Glomerular visceral epithelial cell (primary cell): ENCODE results near the gene EPHB2.
"Not testable (repeated sequence)": the region's sequence is repeated elsewhere in the genome, so short reads cannot be mapped to it uniquely, and the experiment has no call there.

Experiments used
- DNase-seq: peaks from one replicate; pipeline ENCODE4 v3.0.0-alpha.2; 2016; ENCODE audit errors: extremely low spot score

Gene EPHB2

DNA sequence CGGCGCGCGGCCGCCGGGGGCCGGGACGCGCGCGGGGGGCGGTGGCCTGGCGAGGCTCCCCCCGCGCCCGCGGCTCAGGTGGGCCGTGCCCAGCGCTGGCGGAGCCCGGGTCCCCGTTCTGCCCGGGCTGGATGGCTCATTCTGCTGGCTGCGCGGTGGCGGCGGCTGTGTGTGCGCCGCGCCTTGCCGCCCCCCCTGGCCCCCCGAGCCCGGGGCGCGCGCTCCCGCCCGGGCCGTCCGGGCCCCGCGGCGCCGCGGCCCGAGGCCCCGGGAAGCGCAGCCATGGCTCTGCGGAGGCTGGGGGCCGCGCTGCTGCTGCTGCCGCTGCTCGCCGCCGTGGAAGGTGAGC lies at the start of gene EPHB2:
TSS of gene EPHB2 (plus strand) at position 139 of the 349 bp plus-strand sequence. CDS start at position 283, 144 bp downstream.
- DNase-seq = peak; percentile 62

DNA sequence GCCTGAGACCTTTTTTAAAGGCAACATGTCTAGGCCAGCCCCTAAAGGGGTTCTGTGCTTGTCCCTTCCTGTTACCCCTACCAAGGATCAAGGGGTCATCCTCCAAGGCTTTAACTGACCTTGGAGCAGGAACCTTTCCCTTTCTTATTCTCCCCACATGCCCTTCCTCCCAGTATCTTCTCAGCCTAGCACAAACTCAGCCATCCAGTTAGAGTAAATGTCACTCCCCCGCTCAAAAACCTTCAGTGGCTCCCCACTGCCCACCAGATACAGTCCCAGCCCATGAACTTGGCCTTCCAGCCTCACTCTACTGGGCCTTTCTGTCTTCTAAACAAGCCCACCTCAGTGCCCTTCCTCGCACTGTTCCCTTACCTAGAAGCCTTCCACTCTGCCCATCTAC lies 48.8 kb upstream of the EPHB2 start:
- DNase-seq = no peak

DNA sequence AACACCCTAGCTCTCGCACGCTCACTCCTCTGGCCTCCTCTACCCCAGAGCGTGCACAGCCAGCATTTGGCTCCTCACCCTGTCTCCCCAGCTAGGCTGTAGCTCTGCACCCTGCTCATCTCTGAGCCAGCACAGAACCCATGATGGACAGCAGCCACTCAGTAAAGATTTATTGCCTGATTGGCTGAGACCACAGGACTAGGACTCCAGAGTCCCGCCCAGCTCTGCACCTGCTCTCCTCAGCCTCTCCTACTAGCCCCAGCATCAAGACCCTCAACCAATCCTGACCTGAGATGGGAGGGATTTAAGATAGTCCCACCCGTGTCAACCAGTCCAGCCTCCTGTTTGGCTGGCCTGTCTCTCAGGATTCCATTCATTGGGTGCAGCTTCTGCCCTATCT lies 48.3 kb upstream of the EPHB2 start:
- DNase-seq = peak; percentile 11

DNA sequence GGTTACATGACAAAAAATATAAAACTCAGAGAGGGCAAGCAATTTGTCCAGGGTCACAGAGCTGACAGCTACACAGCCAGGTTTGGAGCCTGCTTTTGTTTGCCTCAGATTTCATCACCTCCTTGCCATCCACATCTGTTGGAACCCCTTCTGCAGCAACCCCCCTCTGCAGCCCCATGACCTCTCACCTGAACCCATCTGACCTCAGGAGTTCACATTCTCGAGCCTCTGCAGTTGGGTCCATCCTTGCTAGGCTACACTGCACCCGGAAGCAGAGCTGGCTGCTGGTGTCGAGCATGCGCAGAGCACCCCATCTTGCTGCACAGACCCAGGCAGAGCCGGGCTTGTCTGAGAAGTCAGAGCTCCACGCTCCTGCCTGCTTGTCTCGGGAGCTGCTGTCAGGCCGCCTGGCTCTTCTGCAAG lies 47.6 kb upstream of the EPHB2 start:
- no peak for DNase-seq

DNA sequence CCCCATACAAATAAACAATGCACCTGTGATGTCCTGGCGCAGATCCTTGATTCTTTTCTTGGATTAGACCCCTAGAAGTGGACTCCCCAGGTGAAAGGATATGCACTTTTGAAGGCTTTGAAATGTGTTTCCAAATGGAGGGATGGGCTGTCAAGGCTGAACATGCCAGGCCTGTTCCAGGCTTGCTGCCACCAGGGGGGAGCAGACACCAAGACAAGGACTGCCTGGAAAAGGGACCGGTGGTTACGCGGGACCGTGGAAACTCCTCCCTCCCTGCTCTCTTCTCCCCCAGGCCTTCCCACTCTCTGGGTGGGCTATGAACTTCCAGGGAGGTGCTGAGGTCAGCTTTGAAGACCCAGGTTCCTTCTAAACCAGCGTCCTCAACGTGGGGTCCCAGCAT lies 44.9 kb upstream of the EPHB2 start:
- DNase-seq = peak; percentile 31

DNA sequence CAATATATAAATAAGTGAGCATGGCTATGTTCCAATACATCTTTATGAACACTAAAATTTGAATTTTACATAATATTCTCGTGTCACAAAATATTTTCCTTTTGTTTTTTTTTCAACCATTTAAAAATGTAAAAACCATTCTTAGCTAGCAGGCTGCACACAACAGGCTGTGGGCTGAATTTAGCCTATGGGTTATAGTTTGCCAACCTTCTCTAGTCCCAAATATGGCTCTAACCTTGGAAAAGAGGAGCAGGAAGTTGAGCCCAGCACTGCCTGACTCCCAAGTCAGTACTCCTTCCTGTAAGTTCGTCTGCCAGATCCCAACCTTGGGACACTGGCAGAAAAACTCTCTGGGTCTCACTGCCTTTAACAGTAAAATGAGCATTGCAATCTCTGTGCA lies 44.2 kb upstream of the EPHB2 start:
- DNase-seq = no peak

DNA sequence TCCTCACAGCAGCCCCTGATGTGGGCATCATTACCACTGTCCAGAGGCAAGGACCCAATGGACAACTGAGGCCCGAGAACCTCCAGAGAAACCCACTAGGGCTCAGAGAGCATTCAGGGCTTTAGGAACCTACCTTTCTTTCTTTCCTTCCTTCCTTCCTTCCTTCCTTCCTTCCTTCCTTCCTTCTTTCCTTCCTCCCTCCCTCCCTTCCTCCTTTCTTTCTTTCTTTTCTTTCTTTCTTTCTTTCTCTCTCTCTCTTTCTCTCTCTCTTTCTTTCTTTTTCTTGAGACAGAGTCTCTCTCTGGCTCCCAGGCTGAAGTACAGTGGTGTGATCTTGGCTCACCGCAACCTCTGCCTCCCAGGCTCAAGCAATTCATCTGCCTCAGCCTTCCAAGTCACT lies 41.8 kb upstream of the EPHB2 start:
- DNase-seq = not testable (repeated sequence)

DNA sequence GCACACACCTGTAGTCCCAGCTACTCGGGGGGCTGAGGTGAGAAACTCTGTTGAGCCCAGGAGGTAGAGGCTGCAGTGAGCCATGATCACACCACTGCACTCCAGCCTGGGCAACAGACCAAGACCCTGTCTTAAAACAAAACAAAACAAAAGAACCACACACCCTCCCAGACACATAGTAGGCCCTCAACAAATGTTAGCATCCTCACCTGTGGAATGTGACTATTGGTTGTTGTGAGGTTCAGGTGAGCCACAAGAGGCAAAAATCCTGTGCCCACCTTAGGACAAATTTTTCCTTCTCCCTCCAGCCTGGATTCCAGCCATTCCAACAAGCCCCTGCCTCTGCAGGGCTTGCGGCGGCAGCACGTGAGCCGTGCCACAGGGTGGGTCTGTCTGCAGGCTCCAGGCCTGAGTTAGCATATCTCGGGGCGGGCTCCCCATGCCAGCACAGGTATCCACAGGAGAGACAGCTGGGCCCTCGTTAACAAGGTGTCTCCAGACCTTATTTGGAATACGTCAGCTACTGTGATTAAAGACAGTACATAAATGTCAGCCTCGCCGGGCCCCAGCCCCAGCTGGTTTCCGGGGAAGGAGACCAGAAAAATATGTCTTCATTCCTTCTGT lies 40.2 kb upstream of the EPHB2 start:
- DNase-seq = no peak

DNA sequence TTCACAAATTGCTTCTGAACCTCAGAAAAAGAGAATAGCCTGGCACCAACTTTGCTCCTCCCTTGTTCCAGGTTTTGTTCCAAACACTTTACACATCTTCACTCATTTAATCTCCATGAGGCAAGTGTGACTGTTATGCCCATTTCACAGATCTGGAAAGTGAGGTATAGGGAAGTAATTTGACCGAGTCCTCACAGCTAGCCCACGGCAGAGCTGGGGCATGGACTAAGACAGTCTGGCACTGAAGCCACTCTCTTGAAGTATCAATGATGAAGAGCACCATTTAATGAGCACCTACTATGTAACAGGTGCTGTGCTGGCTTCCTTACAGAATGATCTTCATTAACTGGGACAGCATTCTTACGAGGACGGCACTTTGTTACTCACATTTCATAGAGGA lies 38.6 kb upstream of the EPHB2 start:
- no peak for DNase-seq

DNA sequence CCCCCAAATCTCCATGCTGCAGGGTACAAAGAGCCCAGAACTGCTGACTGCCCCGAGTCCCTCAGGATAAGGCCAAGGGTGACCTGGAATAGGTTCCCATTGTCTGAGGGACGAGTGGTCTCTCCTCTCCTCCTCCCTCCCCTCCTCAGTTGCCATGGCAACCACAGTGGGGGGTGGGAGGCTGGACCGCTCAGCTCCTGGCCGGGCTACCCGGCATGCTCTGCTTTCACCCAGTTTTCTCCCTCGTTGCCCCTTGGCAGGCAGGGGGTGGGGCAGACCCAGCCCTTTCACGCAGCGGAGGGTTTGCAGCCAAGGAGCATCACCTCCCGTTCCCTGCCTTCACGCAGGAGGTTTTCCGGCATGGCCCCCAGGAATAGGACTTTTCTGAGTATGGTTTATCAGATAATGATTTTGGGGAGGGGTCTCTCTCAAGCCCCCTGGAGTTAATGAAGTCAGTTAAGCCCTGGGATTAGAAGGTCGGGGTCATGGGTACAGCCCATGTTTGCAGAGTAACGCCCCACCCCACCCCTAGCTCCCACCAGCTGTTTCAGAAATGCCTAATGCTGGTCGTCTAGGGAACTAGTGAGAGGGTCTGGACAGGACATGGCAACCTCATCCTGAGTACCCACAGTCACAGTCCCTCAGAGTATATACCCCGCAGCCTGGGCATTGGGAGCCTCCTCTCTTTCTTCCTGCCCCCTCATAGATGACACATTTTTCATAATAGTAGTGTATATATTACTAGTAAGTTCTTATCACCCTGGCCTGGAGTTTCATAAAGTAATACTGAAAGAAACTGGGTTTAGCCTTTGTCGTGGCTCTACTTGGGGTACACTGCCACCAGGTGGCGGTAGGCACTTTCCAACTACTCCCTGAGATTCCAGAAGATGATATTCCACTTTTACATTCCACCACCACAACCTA lies 36.9 kb upstream of the EPHB2 start:
- peak; percentile 57 for DNase-seq

DNA sequence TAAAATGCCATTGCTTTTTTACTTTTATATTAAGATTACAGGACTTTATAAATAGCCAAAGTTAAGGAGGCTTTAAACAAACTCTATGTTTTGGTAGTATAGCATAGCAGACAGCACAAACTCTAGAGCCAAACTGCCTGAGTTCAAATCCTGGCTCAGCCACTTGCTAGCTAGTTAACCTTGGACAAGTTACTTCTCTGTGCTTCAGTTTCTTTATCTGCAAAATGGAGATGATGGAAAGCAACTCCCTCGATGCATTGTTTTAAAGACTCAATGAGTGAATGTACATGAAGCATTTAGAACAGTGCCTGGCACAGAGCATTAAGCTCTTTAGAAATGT lies 36.3 kb upstream of the EPHB2 start:
- DNase-seq = no peak

DNA sequence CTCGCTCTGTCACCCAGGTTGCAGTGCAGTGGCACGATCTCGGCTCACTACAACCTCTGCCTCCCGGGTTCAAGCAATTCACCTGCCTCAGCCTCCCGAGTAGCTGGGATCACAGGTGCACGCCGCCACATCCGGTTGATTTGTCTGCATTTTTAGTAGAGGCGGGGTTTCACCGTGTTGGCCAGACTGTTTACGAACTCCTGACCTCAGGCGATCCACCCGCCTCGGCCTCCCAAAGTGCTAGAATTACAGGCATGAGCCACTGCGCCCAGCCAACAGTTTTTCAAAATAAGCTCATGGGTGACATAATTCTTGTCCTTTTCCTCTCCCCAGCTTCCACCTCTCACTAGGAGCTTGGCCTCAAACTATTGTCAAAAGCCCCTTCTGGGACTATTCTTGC lies 34.5 kb upstream of the EPHB2 start:
- not testable (repeated sequence) for DNase-seq

DNA sequence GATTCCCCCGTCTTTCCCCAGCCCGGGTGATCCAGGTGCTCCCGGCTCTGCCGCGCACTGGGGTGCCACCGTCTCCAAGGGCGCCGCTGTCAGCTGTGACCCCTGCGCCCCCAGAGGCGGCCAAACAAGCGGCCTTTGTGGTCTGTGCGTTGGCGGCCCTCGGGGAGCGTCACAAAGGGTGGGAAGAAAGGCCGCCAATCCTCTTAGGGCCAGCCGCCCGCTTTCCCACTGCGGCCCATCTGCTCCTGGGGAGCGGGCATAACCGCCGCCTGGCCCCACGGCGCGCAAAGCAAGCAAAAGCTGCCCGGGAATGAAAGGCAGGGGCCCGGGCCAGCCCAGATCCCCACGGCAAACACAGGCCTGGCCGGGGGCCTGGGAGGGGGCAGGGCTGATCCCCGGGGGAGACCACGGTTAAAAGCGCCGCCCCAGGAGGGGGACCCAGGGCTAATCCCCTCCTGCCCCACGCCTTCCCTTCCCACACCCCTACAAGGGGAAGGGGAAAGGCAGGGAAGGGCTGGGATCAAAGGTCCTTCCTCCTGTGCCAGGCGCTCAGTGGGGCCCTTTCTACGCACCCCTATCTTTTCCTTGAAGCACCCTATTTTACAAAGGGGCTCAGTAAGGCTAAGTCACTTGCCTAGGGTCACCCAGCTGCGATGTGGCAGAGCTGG lies 33.6 kb upstream of the EPHB2 start:
- DNase-seq = no peak

DNA sequence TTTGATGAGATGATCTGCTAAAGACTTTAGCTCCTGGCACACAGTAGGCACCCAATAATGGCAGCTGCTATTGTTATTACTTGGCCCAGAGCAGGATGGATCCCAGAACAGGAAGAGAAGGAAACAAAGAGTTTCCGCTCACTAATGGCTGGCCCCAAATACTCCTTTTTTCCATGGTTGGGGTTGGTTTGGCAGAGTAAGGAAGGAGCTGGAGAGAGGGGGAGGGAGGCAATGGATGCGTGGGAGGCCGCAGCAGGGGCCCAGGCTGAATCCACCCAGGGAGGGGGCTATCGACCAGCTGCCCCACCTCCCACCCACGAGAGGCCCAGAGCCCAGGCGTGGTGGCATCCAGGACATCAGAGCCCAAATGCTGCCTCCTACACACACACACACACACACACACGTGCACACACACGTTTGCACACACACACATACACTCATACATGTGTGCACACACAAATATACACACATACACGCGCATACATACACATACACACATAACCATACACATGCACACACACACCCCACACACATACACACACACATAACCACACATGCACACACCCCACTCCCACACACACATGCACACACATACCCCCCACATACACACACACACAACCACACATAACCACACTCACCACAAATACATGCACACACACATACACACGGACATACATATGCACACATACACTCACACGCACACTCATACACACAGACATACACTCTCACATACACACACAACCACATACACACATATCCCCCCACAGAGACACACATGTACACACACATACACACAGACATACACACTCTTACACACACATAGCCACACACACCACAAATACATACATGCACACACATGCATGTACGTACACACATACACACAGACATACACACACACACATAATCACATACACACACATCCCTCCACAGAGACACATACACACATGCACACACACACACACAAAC lies 32.4 kb upstream of the EPHB2 start:
- DNase-seq = no peak

DNA sequence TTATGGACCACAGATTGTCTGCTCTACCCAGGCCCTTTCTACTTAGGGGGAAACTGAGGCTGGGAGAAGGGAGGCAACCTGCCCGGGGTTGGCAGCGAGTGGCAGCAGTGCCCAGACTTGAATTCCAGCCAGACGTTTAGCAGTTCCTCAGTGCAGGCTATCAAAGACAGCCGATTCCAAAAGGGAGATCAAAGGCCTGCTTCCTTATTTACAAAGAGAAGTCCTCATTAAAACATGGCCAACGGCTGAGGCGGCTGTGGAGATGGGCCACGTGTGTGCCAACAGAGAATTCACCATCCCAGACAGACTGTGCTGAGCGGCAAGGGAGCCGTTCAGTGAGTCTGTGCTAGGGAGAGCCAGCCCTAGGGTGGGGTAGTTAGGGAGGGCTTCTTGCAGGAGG lies 29.9 kb upstream of the EPHB2 start:
- DNase-seq = no peak

DNA sequence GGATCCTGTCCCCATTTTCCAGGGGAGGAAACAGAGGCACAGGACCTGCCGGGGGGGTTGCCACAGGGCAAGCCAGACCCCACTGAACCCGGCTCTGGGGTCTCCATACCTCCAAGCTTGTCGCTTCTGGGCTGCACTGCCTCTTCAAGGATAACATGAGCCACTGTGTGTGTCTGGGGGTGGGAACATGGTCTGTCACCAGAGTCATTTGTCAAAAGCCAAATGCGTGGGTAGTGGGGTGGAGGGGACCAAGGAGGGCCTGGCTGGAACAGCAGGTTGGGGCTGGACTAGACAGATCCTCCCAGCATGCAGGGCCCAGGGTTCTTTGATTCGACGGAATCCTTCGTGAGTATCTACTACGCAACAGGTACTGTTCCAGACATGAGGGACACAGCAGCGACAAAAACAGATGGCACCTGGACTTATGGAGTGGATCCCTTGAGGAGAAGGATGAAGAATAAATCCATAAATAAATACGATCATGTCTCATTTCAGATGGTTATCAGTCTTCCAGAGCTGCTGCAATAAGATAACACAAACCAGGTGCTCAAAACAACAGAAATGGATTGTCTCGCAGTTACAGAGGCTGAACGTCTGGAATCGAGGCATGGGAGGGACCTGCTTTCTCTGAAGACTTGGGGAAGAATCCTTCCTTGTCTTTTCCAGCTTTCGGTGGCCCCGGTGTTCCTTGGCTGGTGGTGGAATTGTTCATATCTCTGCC lies 28.9 kb upstream of the EPHB2 start:
- DNase-seq = no peak

DNA sequence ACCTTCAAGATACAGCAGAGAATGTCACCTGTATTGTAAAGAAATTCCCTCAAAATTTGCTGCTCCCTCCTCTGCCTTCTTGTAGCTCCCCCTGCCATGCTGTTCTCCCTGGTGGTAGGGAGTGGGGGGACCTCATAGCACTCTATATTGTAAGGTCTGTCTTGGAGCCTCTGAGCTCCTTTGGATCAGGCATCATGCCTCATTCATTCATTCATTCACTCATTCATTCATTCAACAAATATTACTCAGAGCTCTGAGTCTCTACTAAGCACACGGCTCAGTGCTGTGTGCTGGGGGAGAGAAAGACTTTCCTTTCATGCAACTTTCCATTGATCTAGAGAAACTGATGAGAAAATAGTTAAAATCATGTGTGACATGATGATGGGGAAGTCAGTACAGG lies 27.1 kb upstream of the EPHB2 start:
- DNase-seq = no peak

DNA sequence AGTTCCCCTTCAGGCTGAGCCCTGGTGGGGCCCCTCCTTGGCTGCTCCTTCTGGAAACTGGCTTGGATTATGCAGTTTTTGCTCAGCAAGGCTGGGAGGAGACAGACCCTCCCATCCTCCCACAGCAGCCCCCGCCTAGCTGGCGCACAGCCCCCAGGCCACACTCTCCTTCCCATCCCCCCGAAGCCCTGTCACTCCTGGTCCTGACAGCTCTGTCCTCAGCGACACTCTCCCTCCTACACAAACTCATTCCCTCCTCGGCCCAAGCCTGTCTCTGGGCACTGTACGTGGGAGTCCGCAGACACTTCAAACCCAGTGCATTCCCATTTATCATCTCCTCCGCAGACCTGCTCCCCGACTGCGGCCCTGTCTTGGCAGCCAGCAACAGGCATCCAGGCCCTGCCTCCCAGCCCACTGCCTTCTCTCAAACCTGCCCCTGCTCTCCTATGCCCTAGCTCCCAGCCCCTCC lies 25.0 kb upstream of the EPHB2 start:
- DNase-seq = no peak

DNA sequence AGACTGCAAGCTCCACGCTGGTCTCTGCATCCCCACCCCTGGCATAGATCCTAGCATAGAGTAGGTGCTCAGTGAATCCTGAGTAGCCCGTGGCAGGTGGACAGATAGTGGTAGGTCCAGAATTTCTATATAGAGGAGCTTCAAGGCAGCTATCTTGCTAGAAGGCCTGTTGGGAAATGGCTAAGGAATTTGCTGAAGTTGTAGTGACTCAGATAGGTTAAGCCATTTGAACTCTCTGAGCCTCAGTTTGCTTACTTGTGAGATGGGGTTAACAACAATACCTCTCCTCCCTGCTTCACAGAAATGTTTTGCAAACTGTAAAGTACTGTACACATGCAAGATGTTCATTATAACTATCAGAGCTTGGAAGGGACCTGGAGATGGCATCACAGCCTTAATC lies 23.4 kb upstream of the EPHB2 start:
- DNase-seq = no peak

DNA sequence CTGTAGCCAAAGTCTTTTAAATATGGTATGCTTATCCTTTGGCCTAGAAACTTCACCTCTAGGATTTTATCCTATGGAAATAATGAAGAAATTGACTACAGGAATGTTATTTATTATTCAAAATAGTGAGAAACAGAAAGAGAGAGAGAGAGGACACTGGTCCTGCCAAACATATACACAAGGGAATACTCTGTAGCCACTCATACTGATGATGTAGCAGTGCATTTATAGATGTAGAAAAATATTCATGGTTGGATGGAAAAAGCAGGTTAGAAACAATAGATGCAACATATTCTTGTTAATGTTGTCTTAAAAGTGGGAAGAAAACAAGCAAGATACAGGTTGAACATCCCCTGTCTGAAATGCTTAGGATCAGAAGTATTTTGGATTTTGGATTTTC lies 22.2 kb upstream of the EPHB2 start:
- DNase-seq = no peak

DNA sequence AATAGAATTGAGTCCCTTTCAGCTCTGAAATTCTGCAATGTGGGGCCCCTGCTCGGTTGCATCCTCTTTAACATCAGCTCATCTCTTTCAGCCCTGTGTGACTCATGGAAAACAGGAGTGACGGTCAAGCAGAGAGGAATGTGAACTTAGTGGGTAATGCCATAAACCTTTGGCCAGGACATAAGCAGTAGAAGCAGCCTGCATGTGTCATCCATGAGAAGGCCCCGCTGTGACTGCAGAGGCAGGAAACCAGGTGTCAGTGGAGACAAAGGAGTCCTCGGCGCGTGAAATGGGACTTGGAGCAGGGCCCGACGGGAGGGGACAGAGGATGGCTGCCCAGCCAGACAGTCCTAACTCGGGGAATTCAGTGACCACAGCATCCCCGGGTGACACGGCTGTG lies 21.1 kb upstream of the EPHB2 start:
- DNase-seq = peak; percentile 94
